HG03558 (cell line): ENCODE data around the gene ZC3H12D.
"Not testable (repeated sequence)": the region's sequence is repeated elsewhere in the genome, so short reads cannot be mapped to it uniquely, and the experiment has no call there.

Experiments
- ATAC-seq: cut with Tn5 transposase; IDR thresholded peaks from one replicate; pipeline ENCODE4 v1.9.1; 2021; ENCODE audit warnings: moderate number of reproducible peaks; ENCODE audit not compliant: unreplicated experiment; ENCODE audit errors: extremely low read depth

The ZC3H12D gene

GRCh38 chr6:149461670-149462069 is 23.1 kb downstream of the ZC3H12D start:
- no peak for ATAC-seq

GRCh38 chr6:149460249-149460648 is 24.6 kb downstream of the ZC3H12D start:
- ATAC-seq: not testable (repeated sequence)

- ATAC-seq: no peak
Observed at GRCh38 chr6:149459761-149460160, 25.1 kb downstream of the ZC3H12D start.

- ATAC-seq: no peak
Observed at GRCh38 chr6:149458806-149459205, 26.0 kb downstream of the ZC3H12D start.

- ATAC-seq: no peak
Observed at GRCh38 chr6:149458196-149458595, 26.6 kb downstream of the ZC3H12D start.

GRCh38 chr6:149457316-149457884 is 27.4 kb downstream of the ZC3H12D start:
- no peak for ATAC-seq

GRCh38 chr6:149456311-149457021 is 28.3 kb downstream of the ZC3H12D start:
- ATAC-seq: no peak

- ATAC-seq: no peak
Observed at GRCh38 chr6:149455031-149455732, 29.6 kb downstream of the ZC3H12D start.

GRCh38 chr6:149454346-149454848 is 30.4 kb downstream of the ZC3H12D start:
- ATAC-seq: no peak

- no peak for ATAC-seq
Observed at GRCh38 chr6:149453597-149454345, 31.0 kb downstream of the ZC3H12D start.

GRCh38 chr6:149452037-149452939 is 32.5 kb downstream of the ZC3H12D start:
- no peak for ATAC-seq

- ATAC-seq: no peak
Observed at GRCh38 chr6:149451376-149452036, 33.3 kb downstream of the ZC3H12D start.

GRCh38 chr6:149450679-149451375 is 34.0 kb downstream of the ZC3H12D start:
- no peak for ATAC-seq

- ATAC-seq: no peak
Observed at GRCh38 chr6:149449831-149450678, 34.8 kb downstream of the ZC3H12D start.

- no peak for ATAC-seq
Observed at GRCh38 chr6:149448821-149449453, 35.9 kb downstream of the ZC3H12D start.

- ATAC-seq: no peak
Observed at GRCh38 chr6:149446791-149447376, 37.9 kb downstream of the ZC3H12D start.

- ATAC-seq: no peak
Observed at GRCh38 chr6:149445573-149445972, 39.2 kb downstream of the ZC3H12D start.
